Stimulated activated effector memory CD8-positive, alpha-beta T cell treated with anti-CD3 and anti-CD28 coated beads, Interleukin-12 subunit alpha, Interleukin-12 subunit beta, amount 100 ng/mL, for 72 hours (primary cell): ENCODE measurements around the gene CNOT8.
A peak's percentile ranks its signal among the peaks of the same experiment; 100 is the strongest.
"Not testable (repeated sequence)": the region's sequence is repeated elsewhere in the genome, so short reads cannot be mapped to it uniquely, and the experiment has no call there.

Source experiments
- ATAC-seq: fragments of 150-1000 bp; cut with Tn5 transposase; 2 replicates; pipeline ENCODE4 v1.10.0; 2021
- DNase-seq, 2 donors: peaks; one replicate each; pipeline ENCODE4 v3.0.0; 2021 to 2022; ENCODE audit warnings: low spot score in 2 of 2
- H3K27ac Mint-ChIP-seq: one replicate; pipeline ENCODE4 v1.8.0; 2022; ENCODE audit warnings: mild to moderate bottlenecking, mixed read lengths
- H3K36me3 Mint-ChIP-seq: one replicate; pipeline ENCODE4 v1.8.0; 2022; ENCODE audit warnings: mild to moderate bottlenecking, mixed read lengths
- H3K4me1 Mint-ChIP-seq: one replicate; pipeline ENCODE4 v1.8.0; 2022; ENCODE audit warnings: mixed read lengths
- H3K4me3 Mint-ChIP-seq: one replicate; pipeline ENCODE4 v1.8.0; 2022; ENCODE audit warnings: mild to moderate bottlenecking, mixed read lengths
- H3K9me3 Mint-ChIP-seq: one replicate; pipeline ENCODE4 v1.8.0; 2022; ENCODE audit warnings: mixed read lengths

The CNOT8 gene

DNA sequence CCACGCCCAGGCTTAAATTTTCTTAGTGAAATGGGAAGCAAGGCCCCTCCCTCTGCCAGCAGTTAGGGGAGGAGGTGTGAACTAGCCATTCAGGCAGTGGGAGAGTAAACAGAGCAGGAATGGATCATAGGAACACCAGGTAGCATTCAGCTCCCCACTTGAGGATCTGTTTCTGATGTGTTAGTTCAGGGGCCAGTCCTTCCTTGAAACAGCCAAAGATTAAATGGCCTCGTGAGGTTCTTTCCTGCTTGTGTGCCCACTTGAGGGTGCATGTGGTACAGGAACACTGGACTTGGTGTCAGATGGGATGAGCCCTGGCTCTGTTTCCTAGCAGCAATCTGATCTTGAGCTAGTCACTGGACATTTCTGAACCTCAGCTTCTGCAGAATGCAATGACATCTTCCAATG, 29.2 kb upstream of the CNOT8 start:
- no peak for ATAC-seq
- Mint-ChIP-seq H3K4me3 (no peak overlapping the region), H3K9me3 (no peaks in the 10 kb centered on the region), H3K27ac (peak overlapping the region; percentile 84), H3K36me3 (peaks cover 26% of the 10 kb centered on the region), H3K4me1 (peaks cover 32% of the 10 kb centered on the region)
- DNase-seq, result no peak

DNA sequence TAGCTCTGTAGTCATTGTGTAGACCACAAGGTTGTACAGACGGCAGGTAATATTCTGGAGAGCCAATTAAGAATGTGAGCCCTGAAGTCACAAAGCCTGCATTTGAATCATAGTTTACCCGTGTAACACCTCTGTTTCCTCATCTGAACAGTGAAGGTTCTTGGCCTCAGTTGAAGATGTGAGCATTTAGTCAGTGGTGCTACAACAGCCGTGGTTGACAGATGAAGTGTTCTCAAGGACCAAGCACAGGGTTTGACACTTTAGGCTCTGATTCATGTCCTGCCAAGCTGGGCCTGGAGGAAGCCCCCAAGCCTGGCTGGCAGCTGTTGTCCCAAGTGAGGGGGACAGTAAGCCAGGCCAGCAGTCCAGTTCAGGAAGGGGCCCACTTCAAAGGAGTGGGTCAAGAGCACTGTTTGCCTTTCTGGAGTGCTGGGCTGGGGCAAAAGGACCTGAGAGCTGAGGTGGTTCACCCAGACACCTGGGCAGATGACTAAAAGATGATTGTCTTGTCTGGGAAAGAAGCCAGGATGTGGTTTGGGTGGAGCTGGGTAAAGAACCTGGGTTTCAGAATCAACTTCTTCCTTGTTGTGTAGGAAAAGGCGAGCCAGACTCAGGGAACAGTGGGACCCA, 28.7 kb upstream of the CNOT8 start:
- H3K36me3 Mint-ChIP-seq, result peaks cover 22% of the 10 kb centered on the region
- H3K27ac Mint-ChIP-seq, result peak overlapping the region; percentile 84
- H3K9me3 Mint-ChIP-seq, result no peaks in the 10 kb centered on the region
- ATAC-seq (peak; percentile 95), DNase-seq (no peak)
- H3K4me3 Mint-ChIP-seq, result no peak overlapping the region
- peaks cover 32% of the 10 kb centered on the region for H3K4me1 Mint-ChIP-seq

- Mint-ChIP-seq H3K27ac (peak overlapping the region; percentile 84), H3K36me3 (peaks cover 22% of the 10 kb centered on the region), H3K4me3 (no peak overlapping the region), H3K9me3 (no peaks in the 10 kb centered on the region), H3K4me1 (peaks cover 32% of the 10 kb centered on the region)
- no peak for ATAC-seq
- no peak for DNase-seq
Measured at GRCh38 chr5:154830219-154830595, 28.2 kb upstream of the CNOT8 start.

DNA sequence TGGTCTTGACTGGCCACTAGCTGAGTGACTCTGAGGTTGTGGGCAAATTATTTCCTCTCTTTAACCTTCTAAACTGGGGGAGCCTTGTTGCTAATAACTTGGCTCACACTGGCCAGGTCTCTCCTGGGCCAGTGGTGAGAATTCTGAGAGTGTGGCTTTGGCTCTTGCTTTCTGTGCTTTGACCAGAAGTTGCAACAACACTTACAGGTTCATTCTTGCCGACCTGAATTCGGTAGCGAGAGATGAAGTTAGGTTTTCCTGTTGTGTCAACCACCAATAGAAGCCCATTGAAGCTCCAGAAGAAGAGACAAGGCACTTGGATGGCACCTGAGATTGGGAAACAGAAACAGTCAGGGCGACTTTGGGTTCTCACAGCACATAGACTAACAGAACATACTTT, 27.8 kb upstream of the CNOT8 start:
- ATAC-seq, result no peak
- Mint-ChIP-seq H3K4me1 (peaks cover 31% of the 10 kb centered on the region), H3K36me3 (peaks cover 22% of the 10 kb centered on the region), H3K9me3 (no peaks in the 10 kb centered on the region), H3K27ac (peak overlapping the region; percentile 84), H3K4me3 (no peak overlapping the region)
- DNase-seq, result no peak

- H3K27ac Mint-ChIP-seq, result peak overlapping the region; percentile 84
- no peak overlapping the region for H3K4me3 Mint-ChIP-seq
- DNase-seq (no peak), ATAC-seq (no peak)
- peaks cover 17% of the 10 kb centered on the region for H3K36me3 Mint-ChIP-seq
- no peaks in the 10 kb centered on the region for H3K9me3 Mint-ChIP-seq
- peaks cover 27% of the 10 kb centered on the region for H3K4me1 Mint-ChIP-seq
Measured at GRCh38 chr5:154831451-154831850, 27.0 kb upstream of the CNOT8 start.

- not testable (repeated sequence) for H3K4me3 Mint-ChIP-seq, ATAC-seq, H3K27ac Mint-ChIP-seq, DNase-seq, H3K9me3 Mint-ChIP-seq
- Mint-ChIP-seq H3K4me1 (peaks cover 27% of the 10 kb centered on the region), H3K36me3 (peaks cover 14% of the 10 kb centered on the region)
Measured at GRCh38 chr5:154832804-154833203, 25.6 kb upstream of the CNOT8 start.

- no peak overlapping the region for H3K4me3 Mint-ChIP-seq
- DNase-seq (no peak), ATAC-seq (no peak)
- H3K9me3 Mint-ChIP-seq, result no peaks in the 10 kb centered on the region
- no peak overlapping the region for H3K27ac Mint-ChIP-seq
- H3K4me1 Mint-ChIP-seq, result peaks cover 18% of the 10 kb centered on the region
- H3K36me3 Mint-ChIP-seq, result peaks cover 14% of the 10 kb centered on the region
Measured at GRCh38 chr5:154834053-154834452, 24.4 kb upstream of the CNOT8 start.

DNA sequence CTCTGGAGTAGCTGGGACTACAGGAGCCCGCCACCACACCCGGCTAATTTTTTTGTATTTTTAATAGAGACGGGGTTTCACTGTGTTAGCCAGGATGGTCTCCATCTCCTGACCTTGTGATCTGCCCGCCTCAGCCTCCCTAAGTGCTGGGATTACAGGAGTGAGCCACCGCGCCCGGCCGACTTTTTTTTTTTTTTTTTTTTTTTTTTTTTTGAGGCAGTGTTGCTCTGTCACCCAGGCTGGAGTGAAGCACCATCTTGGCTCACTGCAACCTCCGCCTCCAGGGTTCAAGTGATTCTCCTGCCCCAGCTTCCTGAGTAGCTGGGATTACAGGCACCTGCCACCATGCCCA, 22.8 kb upstream of the CNOT8 start:
- peaks cover 14% of the 10 kb centered on the region for H3K36me3 Mint-ChIP-seq

DNA sequence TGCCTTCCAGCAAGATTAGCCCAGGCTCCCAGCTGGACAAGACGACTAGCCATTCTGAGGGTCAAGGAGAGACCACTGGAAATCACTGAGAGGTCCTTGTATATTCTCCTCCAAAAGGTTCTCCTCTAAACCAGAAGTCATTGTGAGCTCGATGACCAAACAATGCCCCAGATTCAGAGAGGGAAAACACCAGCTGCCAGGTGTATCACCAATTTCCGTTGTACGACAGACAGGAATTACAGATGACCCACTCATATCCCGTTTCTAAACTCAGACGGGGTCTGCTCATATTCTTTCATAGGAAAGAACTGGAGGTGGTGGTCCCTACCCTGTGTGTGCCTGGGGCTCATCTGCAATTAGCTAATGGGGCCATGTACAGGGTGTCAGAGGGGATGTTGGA, 22.2 kb upstream of the CNOT8 start:
- Mint-ChIP-seq H3K27ac (no peak overlapping the region), H3K36me3 (peaks cover 14% of the 10 kb centered on the region), H3K4me3 (no peak overlapping the region), H3K4me1 (no peaks in the 10 kb centered on the region), H3K9me3 (no peaks in the 10 kb centered on the region)
- DNase-seq, result no peak
- ATAC-seq, result no peak

More for the DNA sequence above, 22.8 kb upstream of the CNOT8 start:
- not testable (repeated sequence) for H3K27ac Mint-ChIP-seq, H3K4me1 Mint-ChIP-seq, H3K4me3 Mint-ChIP-seq, H3K9me3 Mint-ChIP-seq, DNase-seq, ATAC-seq

DNA sequence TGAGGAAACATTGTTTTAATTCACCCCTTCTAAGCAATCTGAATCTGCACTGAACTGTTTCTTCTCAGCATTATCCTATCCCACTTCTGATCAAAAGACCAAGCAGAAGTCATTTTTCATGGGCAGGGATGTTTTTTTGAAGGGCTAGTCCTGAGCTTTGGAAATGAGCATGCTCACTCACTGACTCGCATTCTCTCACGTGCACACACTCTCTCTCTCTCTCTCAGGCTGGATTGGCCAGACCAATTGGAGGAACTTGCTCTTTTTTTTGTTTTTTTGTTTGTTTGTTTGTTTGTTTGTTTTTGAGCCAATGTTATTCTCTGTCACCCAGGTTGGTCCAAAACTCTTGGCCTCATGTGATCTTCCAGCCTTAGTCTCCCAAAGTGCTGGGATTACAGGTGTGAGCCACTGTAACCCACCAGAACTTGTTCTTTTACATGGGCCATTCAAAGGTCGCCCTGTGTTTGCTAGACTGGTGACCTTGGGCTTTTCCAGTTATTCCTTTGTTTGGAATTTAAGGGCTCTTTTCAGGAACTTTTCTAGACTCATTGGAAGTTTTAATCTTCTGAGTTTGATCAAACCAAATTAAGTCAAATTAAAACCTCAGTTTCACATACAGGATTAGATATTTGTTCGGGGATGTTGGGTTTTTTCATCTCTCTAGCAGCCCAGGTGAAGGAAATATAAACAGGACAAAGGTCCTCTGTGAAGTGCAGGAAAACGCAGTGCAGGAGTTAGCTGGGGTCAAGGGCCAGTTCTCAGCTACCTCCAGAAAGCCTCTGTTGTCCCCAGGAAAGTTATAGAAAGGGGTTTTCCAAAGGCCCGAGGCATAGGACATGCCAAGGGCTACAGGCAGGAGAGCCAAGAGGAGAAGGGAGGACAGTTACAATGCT, 21.2 kb upstream of the CNOT8 start:
- DNase-seq (no peak), ATAC-seq (no peak)
- no peaks in the 10 kb centered on the region for H3K4me1 Mint-ChIP-seq
- H3K27ac Mint-ChIP-seq, result no peak overlapping the region
- H3K9me3 Mint-ChIP-seq, result no peaks in the 10 kb centered on the region
- H3K36me3 Mint-ChIP-seq, result peaks cover 12% of the 10 kb centered on the region
- no peak overlapping the region for H3K4me3 Mint-ChIP-seq

DNA sequence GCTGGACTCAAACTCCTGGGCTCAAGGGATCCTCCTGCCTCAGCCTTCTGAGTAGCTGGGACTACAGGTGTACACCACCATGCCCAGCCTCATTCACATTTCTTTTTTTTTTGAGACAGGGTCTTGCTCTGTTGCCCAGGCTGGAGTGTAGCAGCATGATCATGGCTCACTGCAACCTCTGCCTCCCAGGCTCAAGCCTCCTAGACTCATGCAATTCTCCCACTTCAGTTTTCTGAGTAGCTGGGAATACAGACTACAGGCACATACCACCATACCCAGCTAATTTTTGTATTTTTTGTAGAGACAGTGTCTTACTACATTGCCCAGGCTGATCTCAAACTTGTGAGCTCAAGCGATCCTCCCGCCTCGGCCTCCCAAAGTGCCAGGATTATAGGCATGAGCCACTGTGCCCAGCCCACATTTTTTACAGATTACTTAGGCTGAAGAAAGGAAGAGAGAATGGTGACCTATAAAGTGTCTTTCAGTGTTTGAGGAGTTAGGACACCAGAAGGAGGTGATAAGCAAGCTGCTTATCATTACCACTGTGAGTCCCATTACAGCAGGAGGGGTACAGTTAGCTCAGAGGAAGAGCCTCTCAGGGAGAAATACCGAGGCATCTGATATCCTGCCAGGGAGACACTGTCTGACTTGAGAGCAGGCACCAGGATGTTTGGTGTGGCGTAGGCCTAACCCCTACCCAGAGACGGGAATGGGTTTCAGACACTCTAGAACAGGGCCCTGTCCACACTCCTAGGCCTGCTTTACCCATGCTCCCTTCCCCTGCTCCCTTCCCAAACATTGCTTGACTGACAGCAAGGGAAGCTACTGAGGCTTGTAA, 17.8 kb upstream of the CNOT8 start:
- ATAC-seq (peak; percentile 19), DNase-seq (no peak)
- Mint-ChIP-seq H3K4me1 (no peaks in the 10 kb centered on the region), H3K4me3 (no peak overlapping the region), H3K27ac (peak overlapping the region; percentile 40), H3K9me3 (no peaks in the 10 kb centered on the region), H3K36me3 (no peaks in the 10 kb centered on the region)

- ATAC-seq, result no peak
- Mint-ChIP-seq H3K27ac (peak overlapping the region; percentile 40), H3K9me3 (no peaks in the 10 kb centered on the region), H3K4me3 (no peak overlapping the region), H3K4me1 (no peaks in the 10 kb centered on the region), H3K36me3 (no peaks in the 10 kb centered on the region)
- no peak for DNase-seq
Measured at GRCh38 chr5:154841273-154841661, 17.2 kb upstream of the CNOT8 start.

- Mint-ChIP-seq H3K4me1 (no peaks in the 10 kb centered on the region), H3K9me3 (no peaks in the 10 kb centered on the region), H3K27ac (no peak overlapping the region), H3K4me3 (no peak overlapping the region), H3K36me3 (no peaks in the 10 kb centered on the region)
- ATAC-seq, result no peak
- no peak for DNase-seq
Measured at GRCh38 chr5:154842689-154843530, 15.5 kb upstream of the CNOT8 start.

DNA sequence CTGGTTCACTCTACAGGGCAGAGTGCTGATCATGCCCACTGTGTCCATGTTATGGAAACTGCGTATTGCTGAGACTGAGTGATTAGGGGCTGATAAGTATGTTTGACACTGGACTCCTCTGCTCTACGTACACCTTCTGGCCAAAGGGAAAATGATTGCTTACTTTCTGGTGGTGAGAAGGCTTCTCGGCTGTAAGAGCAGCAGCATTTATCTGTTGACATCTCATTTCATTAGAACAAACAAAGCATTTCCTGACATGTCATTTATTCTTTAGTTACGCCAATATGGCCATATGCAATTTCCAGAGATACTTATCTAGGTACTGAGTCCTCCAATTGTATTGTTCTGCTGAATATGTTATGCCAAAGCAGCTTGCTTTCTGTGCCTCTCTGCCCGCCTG, 13.6 kb upstream of the CNOT8 start:
- no peak for ATAC-seq
- no peak overlapping the region for H3K4me3 Mint-ChIP-seq
- H3K4me1 Mint-ChIP-seq, result no peaks in the 10 kb centered on the region
- no peaks in the 10 kb centered on the region for H3K9me3 Mint-ChIP-seq
- H3K36me3 Mint-ChIP-seq, result no peaks in the 10 kb centered on the region
- no peak for DNase-seq
- no peak overlapping the region for H3K27ac Mint-ChIP-seq
